Neutrophil (primary cell): ENCODE data around the gene NFIB.

Experiments
- H3K27ac ChIP-seq: fragments of 200-600 bp; sonication (generic); 2 replicates; pipeline ENCODE4 v1.5.1; 2016; ENCODE audit warnings: mild to moderate bottlenecking, moderate library complexity
- H3K27me3 ChIP-seq: fragments of 200-600 bp; sonication (generic); 2 replicates; pipeline ENCODE4 v1.6.0; 2016; ENCODE audit warnings: mild to moderate bottlenecking
- H3K36me3 ChIP-seq: fragments of 200-600 bp; sonication (generic); 2 replicates; pipeline ENCODE4 v1.5.1; 2017
- H3K4me1 ChIP-seq, 2 experiments: fragments of 200-600 bp in 1 of 2; sonication (generic) in 1 of 2; 1 replicate in 1 of 2; 2 replicates in 1 of 2; pipeline versions ENCODE4 v1.5.1 to v1.6.1; 2013 to 2016; ENCODE audit warnings: low read depth in 1 of 2, low read length in 1 of 2, mild to moderate bottlenecking in 1 of 2, moderate library complexity in 1 of 2; ENCODE audit not compliant: control insufficient read depth in 1 of 2, insufficient read depth in 1 of 2
- H3K4me3 ChIP-seq, 2 experiments: fragments of 200-600 bp in 1 of 2; sonication (generic) in 1 of 2; 1 replicate in 1 of 2; 2 replicates in 1 of 2; pipeline ENCODE4 v1.5.1; 2013 to 2016; ENCODE audit warnings: low read depth in 1 of 2, low read length in 1 of 2, mild to moderate bottlenecking in 1 of 2, moderate library complexity in 1 of 2
- H3K9me3 ChIP-seq: fragments of 200-600 bp; sonication (generic); 2 replicates; pipeline ENCODE4 v1.5.1; 2016
- CTCF ChIP-seq: fragments of 200-600 bp; sonication (generic); IDR thresholded peaks from 2 replicates; pipeline ENCODE4 v1.5.1; 2016; ENCODE audit warnings: antibody characterized with exemption

Gene NFIB

GRCh38 chr9:14236591-14236990, 77.3 kb downstream of the NFIB start:
- TF ChIP-seq CTCF: no peak
- Histone ChIP-seq H3K36me3 (no peaks in the 10 kb centered on the region), H3K4me3 (no peak overlapping the region), H3K4me1 (no peaks in the 10 kb centered on the region), H3K27ac (no peak overlapping the region), H3K27me3 (no peaks in the 10 kb centered on the region), H3K9me3 (no peaks in the 10 kb centered on the region)

DNA sequence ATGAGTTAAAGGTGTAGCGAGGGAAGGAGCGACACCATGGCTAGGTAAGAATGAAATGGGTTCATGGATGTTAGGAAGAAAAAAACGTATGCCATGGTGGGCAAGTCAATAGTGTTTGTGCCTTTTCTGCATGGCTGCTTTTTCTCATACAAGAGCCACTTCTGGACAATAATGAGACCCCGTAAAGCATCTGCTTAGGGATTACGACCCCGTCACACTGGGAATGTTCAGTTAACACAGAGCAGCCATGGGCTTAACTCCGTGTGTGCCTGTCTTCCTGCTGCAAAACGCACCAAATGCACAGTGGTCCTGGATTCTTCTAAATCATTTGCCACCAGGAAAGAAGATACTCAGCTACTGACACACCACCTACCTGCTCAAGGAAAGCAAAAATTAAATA, 81.8 kb downstream of the NFIB start:
- no peaks in the 10 kb centered on the region for H3K4me1 ChIP-seq
- TF ChIP-seq CTCF: no peak
- no peaks in the 10 kb centered on the region for H3K9me3 ChIP-seq
- no peaks in the 10 kb centered on the region for H3K27me3 ChIP-seq
- no peaks in the 10 kb centered on the region for H3K36me3 ChIP-seq
- H3K27ac ChIP-seq: no peak overlapping the region
- no peak overlapping the region for H3K4me3 ChIP-seq

DNA sequence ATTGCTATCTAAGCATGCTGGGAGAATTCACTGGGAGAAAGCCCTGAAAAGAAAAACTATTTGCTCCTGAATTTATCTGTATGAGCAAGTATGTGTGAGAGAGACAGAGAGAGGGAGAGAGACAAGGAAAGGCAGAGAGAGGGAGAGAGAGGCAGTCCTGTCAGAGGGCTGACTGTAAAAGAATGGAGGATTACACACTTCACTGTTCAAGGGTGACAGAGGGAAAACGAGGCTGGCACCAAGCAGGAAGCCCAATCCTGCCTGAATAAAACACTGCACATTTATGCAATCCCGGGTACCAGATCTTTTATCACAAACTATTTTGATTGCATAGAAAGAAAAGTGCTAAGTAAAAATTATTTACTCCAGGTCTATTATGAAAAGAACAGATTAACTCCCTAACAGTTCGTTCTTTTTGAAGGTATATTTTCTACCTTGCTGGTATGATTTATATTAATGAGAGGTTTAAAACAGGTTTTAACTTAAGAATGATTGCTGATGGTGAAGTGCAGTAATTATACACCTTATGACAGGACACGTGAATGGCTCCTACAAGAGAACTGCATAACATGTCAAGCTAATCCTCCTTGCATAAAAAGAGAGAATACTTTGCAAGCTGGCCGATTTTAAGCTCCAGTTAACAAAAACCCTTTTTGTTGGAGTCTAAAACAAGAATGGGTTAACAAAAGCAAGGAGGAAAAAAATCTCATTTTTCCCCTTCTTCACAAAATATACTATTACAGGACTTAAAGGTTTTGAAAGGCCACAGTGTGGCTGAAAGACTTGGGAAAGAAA, 82.5 kb downstream of the NFIB start:
- H3K27ac ChIP-seq: no peak overlapping the region
- no peaks in the 10 kb centered on the region for H3K9me3 ChIP-seq
- H3K36me3 ChIP-seq: no peaks in the 10 kb centered on the region
- H3K4me3 ChIP-seq: no peak overlapping the region
- no peaks in the 10 kb centered on the region for H3K4me1 ChIP-seq
- H3K27me3 ChIP-seq: no peaks in the 10 kb centered on the region
- no peak for TF ChIP-seq CTCF

GRCh38 chr9:14228602-14229001, 85.3 kb downstream of the NFIB start:
- Histone ChIP-seq H3K4me3 (no peak overlapping the region), H3K27ac (no peak overlapping the region), H3K9me3 (no peaks in the 10 kb centered on the region), H3K36me3 (no peaks in the 10 kb centered on the region), H3K27me3 (no peaks in the 10 kb centered on the region), H3K4me1 (no peaks in the 10 kb centered on the region)
- no peak for TF ChIP-seq CTCF

- Histone ChIP-seq H3K36me3 (no peaks in the 10 kb centered on the region), H3K27ac (no peak overlapping the region), H3K27me3 (no peaks in the 10 kb centered on the region), H3K4me1 (no peaks in the 10 kb centered on the region), H3K9me3 (no peaks in the 10 kb centered on the region), H3K4me3 (no peak overlapping the region)
- no peak for TF ChIP-seq CTCF
Measured at GRCh38 chr9:14226855-14227532, 86.9 kb downstream of the NFIB start.
